Liver (tissue), 9 donors: Measurements from ENCODE around the gene RGP1. TPM values are rescaled to one million over a fixed set of nuclear protein-coding genes. Genes with fewer than 3 reads are reported as not detected.

Experiments
- DNase-seq: peaks from one replicate; pipeline ENCODE4 v3.0.0-alpha.2; 2017; ENCODE audit warnings: low spot score
- H3K27ac ChIP-seq, 2 donors: one replicate each; pipeline ENCODE4 v1.7.0; 2013; ENCODE audit warnings: inconsistent platforms in 2 of 2, low read length in 2 of 2, control low read depth in 1 of 2, low read depth in 1 of 2, mild to moderate bottlenecking in 1 of 2
- H3K27me3 ChIP-seq, 4 donors: one replicate each; pipeline versions ENCODE4 v1.6.1 to v1.7.0; 2013; ENCODE audit warnings: low read length in 3 of 4, inconsistent platforms in 1 of 4, mild to moderate bottlenecking in 1 of 4, moderate library complexity in 1 of 4; ENCODE audit not compliant: control insufficient read depth in 4 of 4, insufficient read depth in 4 of 4
- H3K36me3 ChIP-seq, 4 donors: one replicate each; pipeline versions ENCODE4 v1.6.1 to v1.7.0; 2013; ENCODE audit warnings: low read length in 3 of 4, mild to moderate bottlenecking in 3 of 4, low read depth in 1 of 4, moderate library complexity in 1 of 4; ENCODE audit not compliant: control insufficient read depth in 4 of 4, insufficient read depth in 3 of 4
- H3K4me1 ChIP-seq, 4 donors: one replicate each; pipeline versions ENCODE4 v1.6.1 to v1.7.0; 2013; ENCODE audit warnings: low read length in 3 of 4, mild to moderate bottlenecking in 3 of 4, moderate library complexity in 1 of 4; ENCODE audit not compliant: control insufficient read depth in 4 of 4, insufficient read depth in 4 of 4
- H3K4me3 ChIP-seq, 3 donors: one replicate each; pipeline versions ENCODE4 v1.6.1 to v1.7.0; 2013; ENCODE audit warnings: low read length in 3 of 3, control low read depth in 1 of 3, low read depth in 1 of 3, mild to moderate bottlenecking in 1 of 3
- H3K9ac ChIP-seq, 2 donors: one replicate each; pipeline ENCODE4 v1.7.0; 2013; ENCODE audit warnings: low read length in 2 of 2, mild to moderate bottlenecking in 2 of 2, moderate library complexity in 2 of 2, control low read depth in 1 of 2, low read depth in 1 of 2
- H3K9me3 ChIP-seq, 4 donors: one replicate each; pipeline versions ENCODE4 v1.6.1 to v1.7.0; 2013; ENCODE audit warnings: low read length in 3 of 4; ENCODE audit not compliant: control insufficient read depth in 4 of 4
- EGR1 ChIP-seq, 2 donors: IDR thresholded peaks; 2 replicates each; pipeline ENCODE4 v1.6.1; 2016 to 2018; ENCODE audit warnings: antibody characterized with exemption in 2 of 2, low read depth in 2 of 2
- FOXA1 ChIP-seq: IDR thresholded peaks from 2 replicates; pipeline ENCODE4 v1.6.1; 2016; ENCODE audit warnings: antibody characterized with exemption
- FOXA2 ChIP-seq: IDR thresholded peaks from 2 replicates; pipeline ENCODE4 v1.6.1; 2016; ENCODE audit warnings: antibody characterized with exemption
- GABPA ChIP-seq, 2 donors: IDR thresholded peaks in 1 of 2; conservative IDR thresholded peaks in 1 of 2; 2 replicates each; pipeline ENCODE4 v1.6.1; 2016; ENCODE audit warnings: antibody characterized with exemption in 2 of 2, mild to moderate bottlenecking in 1 of 2, moderate library complexity in 1 of 2
- HNF4A ChIP-seq, 2 donors: conservative IDR thresholded peaks; 2 replicates each; pipeline ENCODE4 v1.6.1; 2016; ENCODE audit warnings: antibody characterized with exemption in 2 of 2, mild to moderate bottlenecking in 2 of 2
- HNF4G ChIP-seq: IDR thresholded peaks from 2 replicates; pipeline ENCODE4 v1.6.1; 2016; ENCODE audit warnings: antibody characterized with exemption
- JUND ChIP-seq, 2 donors: IDR thresholded peaks; 2 replicates each; pipeline ENCODE4 v1.6.1; 2016; ENCODE audit warnings: antibody characterized with exemption in 2 of 2
- NR2F2 ChIP-seq: IDR thresholded peaks from 2 replicates; pipeline ENCODE4 v1.6.1; 2016; ENCODE audit warnings: antibody characterized with exemption
- RAD21 ChIP-seq, 2 donors: IDR thresholded peaks; 2 replicates each; pipeline ENCODE4 v1.6.1; 2016; ENCODE audit warnings: antibody characterized with exemption in 2 of 2, mild to moderate bottlenecking in 2 of 2
- RXRA ChIP-seq, 2 donors: IDR thresholded peaks; 2 replicates each; pipeline ENCODE4 v1.6.1; 2017 to 2018; ENCODE audit warnings: antibody characterized with exemption in 2 of 2, mild to moderate bottlenecking in 1 of 2
- SP1 ChIP-seq: IDR thresholded peaks from 2 replicates; pipeline ENCODE4 v1.6.1; 2018; ENCODE audit warnings: antibody characterized with exemption, mild to moderate bottlenecking
- TAF1 ChIP-seq: conservative IDR thresholded peaks from 2 replicates; pipeline ENCODE4 v1.6.1; 2016; ENCODE audit warnings: antibody characterized with exemption, mild to moderate bottlenecking
- YY1 ChIP-seq: IDR thresholded peaks from 2 replicates; pipeline ENCODE4 v1.6.1; 2016; ENCODE audit warnings: antibody characterized with exemption, mild to moderate bottlenecking
- WGBS: extraction: QIAGEN DNeasy Blood & Tissue Kit; methylation state at CpG from one replicate; pipeline ENCODE4 v1.1.7; 2013; 5-methylcytosine and 5-hydroxymethylcytosine counted together
- polyA plus RNA-seq, 2 donors: library from polyadenylated mRNA; stranded (reverse) in 1 of 2; unstranded in 1 of 2; fragments of 200-250 nt in 1 of 2; fragments of >200 nt in 1 of 2; fragmentation: Nextera tagmentation in 1 of 2; extraction: Ambion mirVana in 1 of 2; gene quantifications; one replicate each; pipeline versions ENCODE4 v1.2.1 to v1.2.3, GENCODE V29; 2013 to 2015
- total RNA-seq, 2 donors: library from RNA; depleted of rRNA; stranded (reverse); fragments of >200 nt; gene quantifications; one replicate each; pipeline ENCODE4 v1.2.3, GENCODE V29; 2014
- TF ChIP-seq, protein P1 (sequence below): fragments of 150-350 bp; IDR thresholded peaks from 2 replicates; pipeline ENCODE4 v1.5.1; 2017; ENCODE audit warnings: improper control_type of control experiment, low read depth, low read length; ENCODE audit not compliant: missing input control
- TF ChIP-seq, protein P2 (sequence below): IDR thresholded peaks from 2 replicates; pipeline ENCODE4 v1.6.1; 2016; ENCODE audit warnings: antibody characterized with exemption
- TF ChIP-seq, protein P3 (sequence below): IDR thresholded peaks from 2 replicates; pipeline ENCODE4 v1.6.1; 2016; ENCODE audit warnings: antibody characterized with exemption, mild to moderate bottlenecking
- TF ChIP-seq, protein P4 (sequence below): IDR thresholded peaks from 2 replicates; pipeline ENCODE4 v1.6.1; 2016; ENCODE audit warnings: antibody characterized with exemption
- TF ChIP-seq, protein P5 (sequence below): IDR thresholded peaks from 2 replicates; pipeline ENCODE4 v1.6.1; 2016; ENCODE audit warnings: antibody characterized with exemption
- donor health status: healthy.
- donor health status: healthy.
- donor health status: healthy.
- donor health status: healthy.
- donor health status: healthy.

Gene RGP1
- total and polyA plus RNA-seq, 4 donors, result 2.6 to 10.7 (median 5.9) TPM

DNA sequence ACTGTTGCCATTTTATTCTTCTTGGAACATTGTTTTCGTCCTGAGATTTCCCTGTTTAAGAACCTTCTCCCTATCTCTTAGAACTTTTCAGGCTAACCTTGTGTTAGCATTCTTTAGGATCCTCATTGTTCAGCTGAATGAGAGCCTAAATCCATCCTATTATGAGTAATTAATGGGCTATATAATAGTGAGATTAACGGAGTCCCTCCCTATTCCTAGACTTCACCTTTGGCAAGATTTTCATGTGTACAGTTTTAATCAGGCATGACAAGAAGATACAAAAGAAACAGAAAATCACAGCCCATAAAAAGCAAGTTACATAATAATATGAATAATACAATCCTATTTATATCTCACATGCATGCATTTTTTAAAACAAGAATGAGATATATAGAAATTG is 14.1 kb downstream of the RGP1 start:
- TF ChIP-seq JUND (IDR thresholded peaks at IDR 0.05) (no peak), SP1 (no peak), HNF4G (no peak), NR2F2 (no peak), HNF4A (conservative IDR thresholded peaks at IDR 0.05) (no peak), RXRA (IDR thresholded peaks at IDR 0.05) (no peak), YY1 (no peak), EGR1 (IDR thresholded peaks at IDR 0.05; ENCODE audit: low read depth in 2 of 2) (no peak), GABPA (IDR thresholded peaks at IDR 0.05 in 1 of 2, conservative IDR thresholded peaks at IDR 0.05 in 1 of 2) (no peak), FOXA1 (no peak), RAD21 (IDR thresholded peaks at IDR 0.05) (no peak), FOXA2 (no peak), TAF1 (no peak)
- TF ChIP-seq, protein P1, sequence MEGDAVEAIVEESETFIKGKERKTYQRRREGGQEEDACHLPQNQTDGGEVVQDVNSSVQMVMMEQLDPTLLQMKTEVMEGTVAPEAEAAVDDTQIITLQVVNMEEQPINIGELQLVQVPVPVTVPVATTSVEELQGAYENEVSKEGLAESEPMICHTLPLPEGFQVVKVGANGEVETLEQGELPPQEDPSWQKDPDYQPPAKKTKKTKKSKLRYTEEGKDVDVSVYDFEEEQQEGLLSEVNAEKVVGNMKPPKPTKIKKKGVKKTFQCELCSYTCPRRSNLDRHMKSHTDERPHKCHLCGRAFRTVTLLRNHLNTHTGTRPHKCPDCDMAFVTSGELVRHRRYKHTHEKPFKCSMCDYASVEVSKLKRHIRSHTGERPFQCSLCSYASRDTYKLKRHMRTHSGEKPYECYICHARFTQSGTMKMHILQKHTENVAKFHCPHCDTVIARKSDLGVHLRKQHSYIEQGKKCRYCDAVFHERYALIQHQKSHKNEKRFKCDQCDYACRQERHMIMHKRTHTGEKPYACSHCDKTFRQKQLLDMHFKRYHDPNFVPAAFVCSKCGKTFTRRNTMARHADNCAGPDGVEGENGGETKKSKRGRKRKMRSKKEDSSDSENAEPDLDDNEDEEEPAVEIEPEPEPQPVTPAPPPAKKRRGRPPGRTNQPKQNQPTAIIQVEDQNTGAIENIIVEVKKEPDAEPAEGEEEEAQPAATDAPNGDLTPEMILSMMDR, result no peak
- TF ChIP-seq, protein P2, sequence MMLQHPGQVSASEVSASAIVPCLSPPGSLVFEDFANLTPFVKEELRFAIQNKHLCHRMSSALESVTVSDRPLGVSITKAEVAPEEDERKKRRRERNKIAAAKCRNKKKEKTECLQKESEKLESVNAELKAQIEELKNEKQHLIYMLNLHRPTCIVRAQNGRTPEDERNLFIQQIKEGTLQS, result no peak
- TF ChIP-seq, protein P3, sequence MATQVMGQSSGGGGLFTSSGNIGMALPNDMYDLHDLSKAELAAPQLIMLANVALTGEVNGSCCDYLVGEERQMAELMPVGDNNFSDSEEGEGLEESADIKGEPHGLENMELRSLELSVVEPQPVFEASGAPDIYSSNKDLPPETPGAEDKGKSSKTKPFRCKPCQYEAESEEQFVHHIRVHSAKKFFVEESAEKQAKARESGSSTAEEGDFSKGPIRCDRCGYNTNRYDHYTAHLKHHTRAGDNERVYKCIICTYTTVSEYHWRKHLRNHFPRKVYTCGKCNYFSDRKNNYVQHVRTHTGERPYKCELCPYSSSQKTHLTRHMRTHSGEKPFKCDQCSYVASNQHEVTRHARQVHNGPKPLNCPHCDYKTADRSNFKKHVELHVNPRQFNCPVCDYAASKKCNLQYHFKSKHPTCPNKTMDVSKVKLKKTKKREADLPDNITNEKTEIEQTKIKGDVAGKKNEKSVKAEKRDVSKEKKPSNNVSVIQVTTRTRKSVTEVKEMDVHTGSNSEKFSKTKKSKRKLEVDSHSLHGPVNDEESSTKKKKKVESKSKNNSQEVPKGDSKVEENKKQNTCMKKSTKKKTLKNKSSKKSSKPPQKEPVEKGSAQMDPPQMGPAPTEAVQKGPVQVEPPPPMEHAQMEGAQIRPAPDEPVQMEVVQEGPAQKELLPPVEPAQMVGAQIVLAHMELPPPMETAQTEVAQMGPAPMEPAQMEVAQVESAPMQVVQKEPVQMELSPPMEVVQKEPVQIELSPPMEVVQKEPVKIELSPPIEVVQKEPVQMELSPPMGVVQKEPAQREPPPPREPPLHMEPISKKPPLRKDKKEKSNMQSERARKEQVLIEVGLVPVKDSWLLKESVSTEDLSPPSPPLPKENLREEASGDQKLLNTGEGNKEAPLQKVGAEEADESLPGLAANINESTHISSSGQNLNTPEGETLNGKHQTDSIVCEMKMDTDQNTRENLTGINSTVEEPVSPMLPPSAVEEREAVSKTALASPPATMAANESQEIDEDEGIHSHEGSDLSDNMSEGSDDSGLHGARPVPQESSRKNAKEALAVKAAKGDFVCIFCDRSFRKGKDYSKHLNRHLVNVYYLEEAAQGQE, result no peak
- TF ChIP-seq, protein P4, sequence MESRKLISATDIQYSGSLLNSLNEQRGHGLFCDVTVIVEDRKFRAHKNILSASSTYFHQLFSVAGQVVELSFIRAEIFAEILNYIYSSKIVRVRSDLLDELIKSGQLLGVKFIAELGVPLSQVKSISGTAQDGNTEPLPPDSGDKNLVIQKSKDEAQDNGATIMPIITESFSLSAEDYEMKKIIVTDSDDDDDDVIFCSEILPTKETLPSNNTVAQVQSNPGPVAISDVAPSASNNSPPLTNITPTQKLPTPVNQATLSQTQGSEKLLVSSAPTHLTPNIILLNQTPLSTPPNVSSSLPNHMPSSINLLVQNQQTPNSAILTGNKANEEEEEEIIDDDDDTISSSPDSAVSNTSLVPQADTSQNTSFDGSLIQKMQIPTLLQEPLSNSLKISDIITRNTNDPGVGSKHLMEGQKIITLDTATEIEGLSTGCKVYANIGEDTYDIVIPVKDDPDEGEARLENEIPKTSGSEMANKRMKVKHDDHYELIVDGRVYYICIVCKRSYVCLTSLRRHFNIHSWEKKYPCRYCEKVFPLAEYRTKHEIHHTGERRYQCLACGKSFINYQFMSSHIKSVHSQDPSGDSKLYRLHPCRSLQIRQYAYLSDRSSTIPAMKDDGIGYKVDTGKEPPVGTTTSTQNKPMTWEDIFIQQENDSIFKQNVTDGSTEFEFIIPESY, result no peak
- TF ChIP-seq, protein P5, sequence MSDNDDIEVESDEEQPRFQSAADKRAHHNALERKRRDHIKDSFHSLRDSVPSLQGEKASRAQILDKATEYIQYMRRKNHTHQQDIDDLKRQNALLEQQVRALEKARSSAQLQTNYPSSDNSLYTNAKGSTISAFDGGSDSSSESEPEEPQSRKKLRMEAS, result no peak
- no peak overlapping the region for H3K9ac ChIP-seq
- peaks cover 4 to 9% (median 6%) of the 10 kb centered on the region in 4 donors for H3K4me1 ChIP-seq
- no peaks in the 10 kb centered on the region for H3K27me3 ChIP-seq
- no peak overlapping the region for H3K4me3 ChIP-seq
- H3K27ac ChIP-seq, result no peak overlapping the region
- H3K9me3 ChIP-seq, result no peaks in the 10 kb centered on the region
- DNase-seq, result no peak
- H3K36me3 ChIP-seq, result no peaks in the 10 kb centered on the region
- WGBS, result 94% methylated on average over 2 of the region's 2 CpGs
